Activated T-cell treated with anti-CD3 and anti-CD28 coated beads, Interleukin-2, amount 50 U/mL, for 24 hours (primary cell): ENCODE results near the gene SLC45A2.
"Not testable (repeated sequence)": the region's sequence is repeated elsewhere in the genome, so short reads cannot be mapped to it uniquely, and the experiment has no call there.

Experiments
- DNase-seq: peaks from one replicate; pipeline ENCODE4 v3.0.0-alpha.2; 2020
- H3K27ac Mint-ChIP-seq: 2 replicates; pipeline ENCODE4 v1.8.0; 2020; ENCODE audit warnings: mild to moderate bottlenecking, mixed read lengths
- H3K27me3 Mint-ChIP-seq: 2 replicates; pipeline ENCODE4 v1.8.0; 2020; ENCODE audit warnings: mixed read lengths
- H3K36me3 Mint-ChIP-seq: 2 replicates; pipeline ENCODE4 v1.8.0; 2020; ENCODE audit warnings: low read depth, mixed read lengths
- H3K4me1 Mint-ChIP-seq: 2 replicates; pipeline ENCODE4 v1.8.0; 2020; ENCODE audit warnings: low read depth, mixed read lengths
- H3K4me3 Mint-ChIP-seq: 2 replicates; pipeline ENCODE4 v1.8.0; 2020; ENCODE audit warnings: mild to moderate bottlenecking, moderate library complexity, mixed read lengths
- H3K9me3 Mint-ChIP-seq: 2 replicates; pipeline ENCODE4 v1.8.0; 2020; ENCODE audit warnings: mixed read lengths

SLC45A2 gene

DNA sequence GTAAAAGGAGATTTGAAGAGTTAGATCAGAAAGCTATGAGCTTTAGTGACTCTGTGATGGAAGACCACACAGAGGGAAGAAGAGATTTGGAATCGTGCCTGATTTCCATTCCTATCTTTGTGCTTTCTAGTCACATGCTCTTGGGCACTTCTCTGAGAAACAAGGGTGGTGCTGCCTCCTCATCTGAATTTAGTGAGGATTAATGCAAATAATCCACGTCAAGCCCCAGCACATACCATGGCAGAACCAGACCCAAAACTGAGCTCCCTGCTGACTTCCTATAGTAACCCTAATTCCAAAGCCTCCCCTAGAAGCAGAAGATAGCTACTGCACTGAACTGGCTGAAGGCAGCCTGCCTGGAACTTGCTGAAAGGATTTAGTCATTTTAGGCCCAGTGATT lies 17.7 kb downstream of the SLC45A2 start:
- Mint-ChIP-seq H3K4me1 (peaks cover 18% of the 10 kb centered on the region), H3K9me3 (no peaks in the 10 kb centered on the region), H3K27ac (no peak overlapping the region), H3K27me3 (no peaks in the 10 kb centered on the region), H3K4me3 (no peak overlapping the region), H3K36me3 (no peaks in the 10 kb centered on the region)
- no peak for DNase-seq

DNA sequence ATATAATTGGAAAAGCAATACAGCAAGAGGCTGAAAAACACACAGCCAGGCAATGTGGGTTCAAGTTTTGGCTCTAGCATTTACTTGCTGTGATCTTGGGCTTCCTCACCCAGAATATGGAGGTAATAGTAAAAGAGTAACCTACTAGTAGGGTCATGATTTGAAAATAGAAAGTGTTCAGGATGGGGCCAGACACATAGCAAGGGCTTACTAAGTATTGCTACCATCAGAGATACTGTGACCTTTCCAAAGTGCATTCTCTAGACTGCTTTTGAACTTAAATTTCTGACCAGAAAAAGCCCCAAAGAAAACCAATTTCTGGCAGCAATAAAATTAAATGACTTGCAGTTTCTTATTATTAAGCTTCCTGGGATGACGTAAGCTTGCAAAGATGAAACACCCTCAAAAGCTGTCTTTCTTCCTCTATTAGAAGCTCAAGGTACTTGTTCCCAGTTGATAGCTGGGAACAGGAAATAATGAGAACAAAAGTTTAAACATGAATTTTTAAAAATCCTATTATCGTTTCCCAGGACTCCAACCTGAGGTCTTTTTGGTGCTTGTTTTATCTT lies 20.3 kb downstream of the SLC45A2 start:
- Mint-ChIP-seq H3K27me3 (peaks cover 4% of the 10 kb centered on the region), H3K36me3 (no peaks in the 10 kb centered on the region)

GRCh38 chr5:33958176-33958575 lies 26.3 kb downstream of the SLC45A2 start:
- no peak for DNase-seq
- Mint-ChIP-seq H3K36me3 (no peaks in the 10 kb centered on the region), H3K9me3 (no peaks in the 10 kb centered on the region), H3K27ac (no peak overlapping the region), H3K4me1 (no peaks in the 10 kb centered on the region), H3K4me3 (no peak overlapping the region), H3K27me3 (peaks cover 9% of the 10 kb centered on the region)

More for the DNA sequence above, 20.3 kb downstream of the SLC45A2 start:
- H3K9me3 Mint-ChIP-seq: no peaks in the 10 kb centered on the region
- H3K4me1 Mint-ChIP-seq: peaks cover 17% of the 10 kb centered on the region
- H3K27ac Mint-ChIP-seq: peak overlapping the region; percentile 18
- H3K4me3 Mint-ChIP-seq: no peak overlapping the region
- DNase-seq: no peak

- Mint-ChIP-seq H3K4me3 (no peak overlapping the region), H3K4me1 (no peaks in the 10 kb centered on the region), H3K36me3 (no peaks in the 10 kb centered on the region), H3K9me3 (no peaks in the 10 kb centered on the region), H3K27me3 (peaks cover 9% of the 10 kb centered on the region), H3K27ac (no peak overlapping the region)
- DNase-seq: no peak
Measured at GRCh38 chr5:33957577-33958150, 26.8 kb downstream of the SLC45A2 start.

GRCh38 chr5:33952175-33952574 lies 32.3 kb downstream of the SLC45A2 start:
- H3K4me1 Mint-ChIP-seq, H3K27me3 Mint-ChIP-seq, H3K9me3 Mint-ChIP-seq, H3K4me3 Mint-ChIP-seq, H3K36me3 Mint-ChIP-seq, H3K27ac Mint-ChIP-seq, DNase-seq: not testable (repeated sequence)

GRCh38 chr5:33944543-33945132 lies 39.9 kb downstream of the SLC45A2 start:
- Mint-ChIP-seq H3K4me3 (no peak overlapping the region), H3K27me3 (peaks cover 30% of the 10 kb centered on the region), H3K36me3 (no peaks in the 10 kb centered on the region), H3K9me3 (peaks cover 2% of the 10 kb centered on the region), H3K27ac (no peak overlapping the region), H3K4me1 (no peaks in the 10 kb centered on the region)
- no peak for DNase-seq

GRCh38 chr5:33941090-33941489 lies 43.4 kb downstream of the SLC45A2 start:
- no peak for DNase-seq
- Mint-ChIP-seq H3K9me3 (no peaks in the 10 kb centered on the region), H3K4me3 (no peak overlapping the region), H3K27me3 (peaks cover 62% of the 10 kb centered on the region), H3K36me3 (no peaks in the 10 kb centered on the region), H3K27ac (no peak overlapping the region), H3K4me1 (peaks cover 7% of the 10 kb centered on the region)

- Mint-ChIP-seq H3K27ac (no peak overlapping the region), H3K36me3 (no peaks in the 10 kb centered on the region), H3K27me3 (peaks cover 74% of the 10 kb centered on the region), H3K4me1 (peaks cover 11% of the 10 kb centered on the region), H3K9me3 (no peaks in the 10 kb centered on the region), H3K4me3 (no peak overlapping the region)
- DNase-seq: no peak
Measured at GRCh38 chr5:33939556-33940262, 44.8 kb downstream of the SLC45A2 start.

DNA sequence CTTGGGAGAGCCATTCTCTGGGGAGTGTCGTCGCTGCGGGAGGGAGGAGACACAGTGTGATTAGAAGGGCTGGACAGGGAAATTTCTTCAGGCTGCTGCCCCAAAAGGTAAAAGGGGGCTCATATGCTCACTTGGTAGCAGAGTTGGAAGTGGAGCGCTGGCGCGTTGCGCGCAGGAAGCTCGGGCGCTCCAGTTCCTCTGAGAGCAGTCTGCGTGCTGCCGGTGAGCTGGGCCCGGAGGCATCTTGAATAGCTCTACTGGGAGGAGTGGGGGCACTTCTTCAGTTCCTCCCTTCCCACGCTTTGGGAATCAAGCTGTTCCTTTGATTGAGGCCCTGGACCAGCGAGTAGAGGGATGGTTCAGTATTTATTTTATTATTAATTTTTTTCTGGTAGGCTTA lies 45.6 kb downstream of the SLC45A2 start:
- Mint-ChIP-seq H3K27ac (no peak overlapping the region), H3K27me3 (peaks cover 77% of the 10 kb centered on the region), H3K36me3 (no peaks in the 10 kb centered on the region), H3K9me3 (no peaks in the 10 kb centered on the region), H3K4me3 (no peak overlapping the region), H3K4me1 (peaks cover 11% of the 10 kb centered on the region)
- no peak for DNase-seq

GRCh38 chr5:33938507-33938796 lies 46.0 kb downstream of the SLC45A2 start:
- peaks cover 11% of the 10 kb centered on the region for H3K4me1 Mint-ChIP-seq
- no peak overlapping the region for H3K4me3 Mint-ChIP-seq
- H3K27ac Mint-ChIP-seq: no peak overlapping the region
- no peak for DNase-seq
- peaks cover 77% of the 10 kb centered on the region for H3K27me3 Mint-ChIP-seq
- no peaks in the 10 kb centered on the region for H3K36me3 Mint-ChIP-seq
- H3K9me3 Mint-ChIP-seq: no peaks in the 10 kb centered on the region

GRCh38 chr5:33937707-33938506 lies 46.6 kb downstream of the SLC45A2 start:
- peaks cover 77% of the 10 kb centered on the region for H3K27me3 Mint-ChIP-seq
- no peaks in the 10 kb centered on the region for H3K9me3 Mint-ChIP-seq
- no peak for DNase-seq
- H3K4me3 Mint-ChIP-seq: no peak overlapping the region
- H3K36me3 Mint-ChIP-seq: no peaks in the 10 kb centered on the region
- no peak overlapping the region for H3K27ac Mint-ChIP-seq
- H3K4me1 Mint-ChIP-seq: peaks cover 11% of the 10 kb centered on the region

GRCh38 chr5:33937017-33937706 lies 47.3 kb downstream of the SLC45A2 start:
- Mint-ChIP-seq H3K4me3 (no peak overlapping the region), H3K4me1 (peaks cover 11% of the 10 kb centered on the region), H3K36me3 (no peaks in the 10 kb centered on the region), H3K9me3 (no peaks in the 10 kb centered on the region), H3K27ac (no peak overlapping the region), H3K27me3 (peaks cover 70% of the 10 kb centered on the region)
- no peak for DNase-seq

DNA sequence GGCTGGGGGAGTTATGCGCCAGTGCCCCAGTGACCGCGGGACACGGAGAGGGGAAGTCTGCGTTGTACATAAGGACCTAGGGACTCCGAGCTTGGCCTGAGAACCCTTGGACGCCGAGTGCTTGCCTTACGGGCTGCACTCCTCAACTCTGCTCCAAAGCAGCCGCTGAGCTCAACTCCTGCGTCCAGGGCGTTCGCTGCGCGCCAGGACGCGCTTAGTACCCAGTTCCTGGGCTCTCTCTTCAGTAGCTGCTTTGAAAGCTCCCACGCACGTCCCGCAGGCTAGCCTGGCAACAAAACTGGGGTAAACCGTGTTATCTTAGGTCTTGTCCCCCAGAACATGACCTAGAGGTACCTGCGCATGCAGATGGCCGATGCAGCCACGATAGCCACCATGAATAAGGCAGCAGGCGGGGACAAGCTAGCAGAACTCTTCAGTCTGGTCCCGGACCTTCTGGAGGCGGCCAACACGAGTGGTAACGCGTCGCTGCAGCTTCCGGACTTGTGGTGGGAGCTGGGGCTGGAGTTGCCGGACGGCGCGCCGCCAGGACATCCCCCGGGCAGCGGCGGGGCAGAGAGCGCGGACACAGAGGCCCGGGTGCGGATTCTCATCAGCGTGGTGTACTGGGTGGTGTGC lies 48.0 kb downstream of the SLC45A2 start, which contains the start of gene RXFP3:
RXFP3 (plus strand) TSS at position 6 of the 636 bp plus-strand sequence; CDS start at position 361, 355 bp downstream.
- no peaks in the 10 kb centered on the region for H3K36me3 Mint-ChIP-seq
- no peaks in the 10 kb centered on the region for H3K9me3 Mint-ChIP-seq
- peaks cover 11% of the 10 kb centered on the region for H3K4me1 Mint-ChIP-seq
- no peak within 1 kb of the TSS for H3K4me3 Mint-ChIP-seq
- peaks cover 65% of the 10 kb centered on the region for H3K27me3 Mint-ChIP-seq
- no peak within 1 kb of the TSS for H3K27ac Mint-ChIP-seq
- peak; percentile 30 for DNase-seq

DNA sequence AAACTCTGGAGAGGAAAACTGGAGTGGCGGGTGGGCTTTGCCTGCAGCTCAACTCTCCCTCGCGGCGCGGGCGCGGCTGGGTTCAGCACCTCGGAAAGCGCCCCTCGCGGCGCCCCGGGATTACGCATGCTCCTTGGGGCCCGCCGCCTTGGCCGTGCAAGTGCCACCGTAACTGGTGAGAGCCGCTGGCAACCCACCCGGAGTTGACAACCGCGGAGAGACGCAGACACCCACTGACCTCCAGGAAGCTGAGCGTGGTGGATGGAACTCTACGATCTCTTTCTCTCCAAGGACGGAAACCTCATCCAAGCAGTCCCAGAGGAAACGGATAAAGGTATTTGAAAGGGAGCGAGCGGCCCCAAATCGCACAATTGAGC lies 48.5 kb downstream of the SLC45A2 start:
- H3K27ac Mint-ChIP-seq: no peak overlapping the region
- H3K27me3 Mint-ChIP-seq: peaks cover 61% of the 10 kb centered on the region
- no peaks in the 10 kb centered on the region for H3K36me3 Mint-ChIP-seq
- peaks cover 11% of the 10 kb centered on the region for H3K4me1 Mint-ChIP-seq
- peak; percentile 61 for DNase-seq
- H3K4me3 Mint-ChIP-seq: no peak overlapping the region
- H3K9me3 Mint-ChIP-seq: no peaks in the 10 kb centered on the region
